ENCODE measurements around the gene WDR4.
"Not testable (repeated sequence)": the region's sequence is repeated elsewhere in the genome, so short reads cannot be mapped to it uniquely, and the experiment has no call there.

WDR4 gene

GRCh38 chr21:42922918-42923317 lies 43.6 kb upstream of the WDR4 start:
- H3K27ac ChIP-seq: no peak overlapping the region
- TF ChIP-seq CTCF (IDR thresholded peaks at IDR 0.05): no peak
- H3K9me3 ChIP-seq: no peaks in the 10 kb centered on the region
- H3K4me1 ChIP-seq (ENCODE audit: control insufficient read depth in 1 of 2, insufficient read depth in 1 of 2, low read depth in 1 of 2, low read length in 1 of 2): peaks cover 4 to 7% of the 10 kb centered on the region in 2 experiments
- H3K27me3 ChIP-seq: no peaks in the 10 kb centered on the region
- no peaks in the 10 kb centered on the region for H3K36me3 ChIP-seq
- no peak overlapping the region for H3K4me3 ChIP-seq (ENCODE audit: low read depth in 1 of 2, low read length in 1 of 2)

- Histone ChIP-seq H3K9me3 (no peaks in the 10 kb centered on the region), H3K4me3 (ENCODE audit: low read depth in 1 of 2, low read length in 1 of 2) (no peak overlapping the region), H3K4me1 (ENCODE audit: control insufficient read depth in 1 of 2, insufficient read depth in 1 of 2, low read depth in 1 of 2, low read length in 1 of 2) (peaks cover 4 to 7% of the 10 kb centered on the region in 2 experiments), H3K36me3 (no peaks in the 10 kb centered on the region), H3K27ac (no peak overlapping the region), H3K27me3 (no peaks in the 10 kb centered on the region)
- no peak for TF ChIP-seq CTCF (IDR thresholded peaks at IDR 0.05)
Measured at GRCh38 chr21:42921927-42922326, 42.6 kb upstream of the WDR4 start.

GRCh38 chr21:42918291-42918690 lies 39.0 kb upstream of the WDR4 start:
- no peaks in the 10 kb centered on the region for H3K9me3 ChIP-seq
- no peak for TF ChIP-seq CTCF (IDR thresholded peaks at IDR 0.05)
- peaks cover 6% of the 10 kb centered on the region for H3K36me3 ChIP-seq

GRCh38 chr21:42913476-42913875 lies 34.1 kb upstream of the WDR4 start:
- Histone ChIP-seq H3K4me3 (ENCODE audit: low read depth in 1 of 2, low read length in 1 of 2) (no peak overlapping the region), H3K9me3 (no peaks in the 10 kb centered on the region), H3K36me3 (peaks cover 50% of the 10 kb centered on the region), H3K27ac (no peak overlapping the region), H3K27me3 (no peaks in the 10 kb centered on the region), H3K4me1 (ENCODE audit: control insufficient read depth in 1 of 2, insufficient read depth in 1 of 2, low read depth in 1 of 2, low read length in 1 of 2) (no peaks in the 10 kb centered on the region)
- TF ChIP-seq CTCF (IDR thresholded peaks at IDR 0.05): no peak

More at GRCh38 chr21:42918291-42918690, 39.0 kb upstream of the WDR4 start:
- Histone ChIP-seq H3K27ac (no peak overlapping the region), H3K4me3 (ENCODE audit: low read depth in 1 of 2, low read length in 1 of 2) (no peak overlapping the region), H3K4me1 (ENCODE audit: control insufficient read depth in 1 of 2, insufficient read depth in 1 of 2, low read depth in 1 of 2, low read length in 1 of 2) (no peaks in the 10 kb centered on the region), H3K27me3 (no peaks in the 10 kb centered on the region)

- H3K4me3 ChIP-seq (ENCODE audit: low read depth in 1 of 2, low read length in 1 of 2); H3K4me1 ChIP-seq (ENCODE audit: control insufficient read depth in 1 of 2, insufficient read depth in 1 of 2, low read depth in 1 of 2, low read length in 1 of 2); H3K27me3 ChIP-seq; H3K9me3 ChIP-seq; H3K27ac ChIP-seq: not testable (repeated sequence)
- H3K36me3 ChIP-seq: peaks cover 65% of the 10 kb centered on the region
Measured at GRCh38 chr21:42911920-42912319, 32.6 kb upstream of the WDR4 start.

GRCh38 chr21:42908484-42908883 lies 29.1 kb upstream of the WDR4 start:
- H3K36me3 ChIP-seq: peaks cover 89% of the 10 kb centered on the region

GRCh38 chr21:42906233-42906632 lies 26.9 kb upstream of the WDR4 start:
- Histone ChIP-seq H3K27ac (no peak overlapping the region), H3K36me3 (peaks cover 89% of the 10 kb centered on the region), H3K4me3 (ENCODE audit: low read depth in 1 of 2, low read length in 1 of 2) (no peak overlapping the region), H3K9me3 (no peaks in the 10 kb centered on the region), H3K27me3 (no peaks in the 10 kb centered on the region), H3K4me1 (ENCODE audit: control insufficient read depth in 1 of 2, insufficient read depth in 1 of 2, low read depth in 1 of 2, low read length in 1 of 2) (no peaks in the 10 kb centered on the region)
- no peak for TF ChIP-seq CTCF (IDR thresholded peaks at IDR 0.05)

More at GRCh38 chr21:42908484-42908883, 29.1 kb upstream of the WDR4 start:
- H3K27me3 ChIP-seq; H3K9me3 ChIP-seq; H3K4me3 ChIP-seq (ENCODE audit: low read depth in 1 of 2, low read length in 1 of 2); H3K27ac ChIP-seq; H3K4me1 ChIP-seq (ENCODE audit: control insufficient read depth in 1 of 2, insufficient read depth in 1 of 2, low read depth in 1 of 2, low read length in 1 of 2): not testable (repeated sequence)
